Psoas muscle (tissue), 8 donors: Measurements from ENCODE around the gene HDAC1. TPM values are rescaled to one million over a fixed set of nuclear protein-coding genes. Genes with fewer than 3 reads are reported as not detected.

ENCODE experiments used
- ATAC-seq, 4 donors: fragments of 200-7000 bp; cut with Tn5 transposase; one replicate each; pipeline ENCODE4 v1.9.1; 2020; ENCODE audit warnings: moderate library complexity in 3 of 4, mild to moderate bottlenecking in 2 of 4
- DNase-seq, 2 donors: peaks; one replicate each; pipeline ENCODE4 v3.0.0-alpha.2; 2020
- H3K27ac ChIP-seq: fragments of 200-600 bp; one replicate; pipeline ENCODE4 v1.8.0; 2022
- H3K27me3 ChIP-seq, 3 donors: fragments of 200-600 bp in 1 of 3; one replicate each; pipeline versions ENCODE4 v1.6.1 to v1.8.0; 2013 to 2022; ENCODE audit warnings: low read length in 2 of 3, mild to moderate bottlenecking in 2 of 3, moderate library complexity in 1 of 3; ENCODE audit not compliant: insufficient read depth in 3 of 3
- H3K36me3 ChIP-seq, 2 donors: fragments of 200-600 bp in 1 of 2; one replicate each; pipeline versions ENCODE4 v1.6.1 to v1.8.0; 2013 to 2022; ENCODE audit warnings: low read depth in 1 of 2, mild to moderate bottlenecking in 1 of 2, moderate library complexity in 1 of 2; ENCODE audit not compliant: insufficient read depth in 1 of 2
- H3K4me1 ChIP-seq: fragments of 200-600 bp; one replicate; pipeline ENCODE4 v1.8.0; 2022
- H3K4me3 ChIP-seq: fragments of 200-600 bp; one replicate; pipeline ENCODE4 v1.8.0; 2022; ENCODE audit warnings: mild to moderate bottlenecking
- H3K9me3 ChIP-seq: fragments of 200-600 bp; one replicate; pipeline ENCODE4 v1.8.0; 2022
- WGBS, 3 donors: extraction: QIAGEN DNeasy Blood & Tissue Kit; methylation state at CpG; one replicate each; pipeline versions ENCODE4 v1.1.6 to v1.1.7; 2013; 5-methylcytosine and 5-hydroxymethylcytosine counted together
- intact Hi-C, 2 donors: fragments of 100-400 bp; cut with DNase I; formaldehyde crosslinking; loops; one replicate each; pipeline versions ENCODE4 v1.11.0 to v1.14.2; 2022
- polyA plus RNA-seq, 3 donors: library from polyadenylated mRNA; stranded (reverse); fragments of 200-250 nt; gene quantifications; one replicate each; pipeline ENCODE4 v1.2.3, GENCODE V29; 2013
- total RNA-seq, 4 donors: library from RNA; stranded (reverse); fragmentation: NEBNext Ultra II Directional in 2 of 4; extraction: Animal tissue kit (Norgen Biotek cat#: 25700) in 2 of 4; gene quantifications; one replicate each; pipeline versions ENCODE4 v1.2.1 to v1.2.4, GENCODE V29; 2021 to 2023
- TF ChIP-seq, protein P1 (sequence below): fragments of 200-600 bp; IDR thresholded peaks from one replicate; pipeline ENCODE4 v1.8.0; 2022; ENCODE audit warnings: antibody characterized with exemption
- donor health status: healthy with polysubstance abuse.
- donor health status: DM: no; HTN: no; CAD: no; lungs with moderate emphysema.
- donor health status: Bipolar disorder and iron deficiency.
- donor health status: healthy.
- donor health status: DM: yes; HTN: yes; CAD: no.
- donor health status: DM: no; HTN: no; CAD: no.
- donor health status: DM: no; HTN: no; CAD: no.
- donor health status: DM: yes; HTN: yes; CAD: no.

The HDAC1 gene
- total and polyA plus RNA-seq, 7 donors: 11.8 to 23.1 (median 16.7) TPM

GRCh38 chr1:32365445-32365844 is 73.6 kb downstream of the HDAC1 start:
- peaks cover 8 to 70% of the 10 kb centered on the region in 2 donors for H3K36me3 ChIP-seq
- TF ChIP-seq, protein P1, sequence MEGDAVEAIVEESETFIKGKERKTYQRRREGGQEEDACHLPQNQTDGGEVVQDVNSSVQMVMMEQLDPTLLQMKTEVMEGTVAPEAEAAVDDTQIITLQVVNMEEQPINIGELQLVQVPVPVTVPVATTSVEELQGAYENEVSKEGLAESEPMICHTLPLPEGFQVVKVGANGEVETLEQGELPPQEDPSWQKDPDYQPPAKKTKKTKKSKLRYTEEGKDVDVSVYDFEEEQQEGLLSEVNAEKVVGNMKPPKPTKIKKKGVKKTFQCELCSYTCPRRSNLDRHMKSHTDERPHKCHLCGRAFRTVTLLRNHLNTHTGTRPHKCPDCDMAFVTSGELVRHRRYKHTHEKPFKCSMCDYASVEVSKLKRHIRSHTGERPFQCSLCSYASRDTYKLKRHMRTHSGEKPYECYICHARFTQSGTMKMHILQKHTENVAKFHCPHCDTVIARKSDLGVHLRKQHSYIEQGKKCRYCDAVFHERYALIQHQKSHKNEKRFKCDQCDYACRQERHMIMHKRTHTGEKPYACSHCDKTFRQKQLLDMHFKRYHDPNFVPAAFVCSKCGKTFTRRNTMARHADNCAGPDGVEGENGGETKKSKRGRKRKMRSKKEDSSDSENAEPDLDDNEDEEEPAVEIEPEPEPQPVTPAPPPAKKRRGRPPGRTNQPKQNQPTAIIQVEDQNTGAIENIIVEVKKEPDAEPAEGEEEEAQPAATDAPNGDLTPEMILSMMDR: no peak
- WGBS, 3 donors: 87% methylated on average over 6 of the region's 6 CpGs

DNA sequence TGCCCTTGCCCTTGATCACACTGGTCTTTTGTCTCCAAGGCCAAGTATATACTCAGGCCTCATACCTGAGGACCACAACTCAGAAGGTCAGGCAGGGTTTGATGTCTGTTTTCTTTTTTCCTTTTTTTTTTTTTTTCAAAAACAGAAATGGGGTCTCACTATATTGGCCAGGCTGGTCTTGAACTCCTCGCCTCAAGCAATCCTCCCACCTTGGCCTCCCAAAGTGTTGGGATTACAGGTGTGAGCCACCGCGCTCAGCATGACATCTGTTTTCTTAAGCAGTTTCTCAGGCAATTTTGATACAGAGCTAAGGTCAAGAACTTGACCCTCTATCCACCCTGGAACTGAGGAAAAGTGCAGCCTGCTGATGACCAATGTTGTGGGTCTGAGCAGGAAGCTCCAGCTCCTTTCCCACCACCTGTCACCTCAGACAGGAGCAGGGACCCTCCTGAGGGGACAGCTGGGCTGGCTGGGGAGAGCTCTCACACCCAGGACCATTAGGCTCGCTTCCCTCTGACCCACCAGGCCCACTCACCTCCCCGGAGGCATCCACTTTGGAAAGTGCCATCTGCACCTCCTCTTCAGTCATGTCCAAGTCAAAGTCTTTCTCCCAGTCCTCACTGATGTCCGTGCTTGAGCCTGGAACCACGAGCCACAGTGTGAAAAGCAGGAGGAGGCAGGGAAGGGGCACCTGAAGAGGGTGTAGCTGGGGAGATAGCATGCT is 76.2 kb downstream of the HDAC1 start:
- DNase-seq: no peak
- Histone ChIP-seq H3K9me3 (no peaks in the 10 kb centered on the region), H3K4me3 (no peak overlapping the region), H3K36me3 (peaks cover 8 to 91% of the 10 kb centered on the region in 2 donors), H3K4me1 (no peaks in the 10 kb centered on the region), H3K27me3 (no peaks in the 10 kb centered on the region), H3K27ac (no peak overlapping the region)
- WGBS, 3 donors: 92 to 93% (median 93%) methylated on average over 7 of the region's 7 CpGs
- intact Hi-C loops: no loop called here
- TF ChIP-seq, protein P1: no peak
- ATAC-seq: no peak

More at GRCh38 chr1:32365445-32365844, 73.6 kb downstream of the HDAC1 start:
- Histone ChIP-seq H3K4me3 (no peak overlapping the region), H3K27me3 (no peaks in the 10 kb centered on the region), H3K4me1 (no peaks in the 10 kb centered on the region), H3K9me3 (no peaks in the 10 kb centered on the region), H3K27ac (no peak overlapping the region)
- intact Hi-C loops: no loop called here
- no peak for ATAC-seq
- no peak for DNase-seq

DNA sequence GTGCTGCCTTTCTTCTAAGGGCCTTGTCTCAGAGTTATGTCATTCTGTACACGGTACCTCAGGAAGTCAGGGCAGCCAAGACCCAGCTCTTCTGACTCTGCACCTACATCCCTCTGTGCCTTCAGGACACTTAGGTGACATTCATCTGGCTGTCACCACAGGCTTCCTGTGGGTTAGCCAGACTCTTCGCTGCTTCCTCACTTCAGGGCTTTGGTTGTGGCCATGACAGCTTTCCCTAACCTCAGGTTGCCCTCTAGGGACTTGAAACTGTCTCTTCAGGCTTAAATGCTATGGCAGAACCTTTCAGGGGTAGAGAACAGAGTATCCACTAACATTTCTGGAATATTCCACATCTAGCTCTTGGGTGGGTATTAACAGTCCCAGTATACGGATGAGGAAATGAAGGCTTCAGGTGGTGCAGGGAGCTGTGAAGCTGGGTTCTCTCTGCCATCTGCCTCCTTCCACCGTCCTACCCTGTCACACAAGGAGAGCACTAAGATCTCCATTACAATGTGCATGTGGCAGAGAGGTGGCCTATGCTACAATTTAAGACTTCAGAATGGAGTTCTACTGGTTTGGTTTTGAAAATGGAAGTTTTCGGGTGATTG is 80.4 kb downstream of the HDAC1 start:
- intact Hi-C loops: no loop called here

GRCh38 chr1:32373996-32374592 is 82.2 kb downstream of the HDAC1 start:
- DNase-seq (no peak), ATAC-seq (no peak)
- Histone ChIP-seq H3K36me3 (peaks cover 21 to 97% of the 10 kb centered on the region in 2 donors), H3K9me3 (no peaks in the 10 kb centered on the region), H3K4me1 (no peaks in the 10 kb centered on the region), H3K4me3 (no peak overlapping the region), H3K27ac (no peak overlapping the region), H3K27me3 (no peaks in the 10 kb centered on the region)
- 66 to 83% (median 74%) methylated on average over 1 of the region's 1 CpG for WGBS, 3 donors
- intact Hi-C loops: no loop called here
- TF ChIP-seq, protein P1: no peak

More for the DNA sequence above, 80.4 kb downstream of the HDAC1 start:
- DNase-seq (no peak), ATAC-seq (no peak)
- 82 to 84% (median 83%) methylated on average over 5 of the region's 5 CpGs for WGBS, 3 donors
- Histone ChIP-seq H3K4me1 (no peaks in the 10 kb centered on the region), H3K36me3 (peaks cover 14 to 97% of the 10 kb centered on the region in 2 donors), H3K4me3 (no peak overlapping the region), H3K9me3 (no peaks in the 10 kb centered on the region), H3K27ac (no peak overlapping the region), H3K27me3 (no peaks in the 10 kb centered on the region)
- TF ChIP-seq, protein P1: no peak
